ENCODE results near the gene TMEM200A.

GRCh38 chr6:130377915-130378314, 12.1 kb downstream of the TMEM200A start:
- TF ChIP-seq NRF1 (conservative IDR thresholded peaks at IDR 0.05; ENCODE audit: low read depth, low read length) (no peak), CTCF (IDR thresholded peaks at IDR 0.05 in 2 of 3, conservative IDR thresholded peaks at IDR 0.05 in 1 of 3; ENCODE audit: control insufficient read depth in 2 of 3, extremely low read depth in 1 of 3, insufficient read depth in 1 of 3, low read depth in 3 of 3, low read length in 3 of 3) (no peak), POLR2A (IDR thresholded peaks at IDR 0.05; ENCODE audit: low read depth, low read length) (no peak), DPF2 (IDR thresholded peaks at IDR 0.05) (no peak), SMAD5 (IDR thresholded peaks at IDR 0.05; ENCODE audit: low read depth) (no peak), RCOR1 (conservative IDR thresholded peaks at IDR 0.05; ENCODE audit: low read depth, low read length) (no peak)
